GM12872 (cell line): ENCODE data around the gene DOC2A.

Experiments
- CTCF ChIP-seq: IDR thresholded peaks from 3 replicates; pipeline ENCODE4 v1.5.1; 2011; ENCODE audit warnings: low read depth, mild to moderate bottlenecking, low read length, moderate library complexity; ENCODE audit not compliant: insufficient read depth

The DOC2A gene

DNA sequence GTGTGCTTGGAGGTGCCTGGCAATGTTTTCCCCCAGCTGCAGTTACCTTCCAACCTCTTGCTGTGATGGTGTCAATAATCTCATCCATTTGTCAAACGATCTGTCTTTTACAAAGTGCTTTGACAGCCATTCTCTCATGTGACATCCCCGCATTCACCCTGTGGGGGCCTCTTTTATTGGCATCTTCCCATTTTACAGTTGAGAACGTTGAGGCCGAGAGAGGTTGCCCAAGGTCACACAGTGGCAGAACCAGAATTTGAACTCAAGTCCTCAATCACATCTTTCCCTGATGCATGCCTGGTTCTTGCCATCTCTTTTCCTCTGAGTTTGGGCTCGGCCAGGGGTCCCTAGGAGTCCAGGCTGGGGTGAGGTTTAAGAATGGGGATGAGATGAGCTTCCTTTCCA lies 35.7 kb downstream of the DOC2A start:
- no peak for TF ChIP-seq CTCF

DNA sequence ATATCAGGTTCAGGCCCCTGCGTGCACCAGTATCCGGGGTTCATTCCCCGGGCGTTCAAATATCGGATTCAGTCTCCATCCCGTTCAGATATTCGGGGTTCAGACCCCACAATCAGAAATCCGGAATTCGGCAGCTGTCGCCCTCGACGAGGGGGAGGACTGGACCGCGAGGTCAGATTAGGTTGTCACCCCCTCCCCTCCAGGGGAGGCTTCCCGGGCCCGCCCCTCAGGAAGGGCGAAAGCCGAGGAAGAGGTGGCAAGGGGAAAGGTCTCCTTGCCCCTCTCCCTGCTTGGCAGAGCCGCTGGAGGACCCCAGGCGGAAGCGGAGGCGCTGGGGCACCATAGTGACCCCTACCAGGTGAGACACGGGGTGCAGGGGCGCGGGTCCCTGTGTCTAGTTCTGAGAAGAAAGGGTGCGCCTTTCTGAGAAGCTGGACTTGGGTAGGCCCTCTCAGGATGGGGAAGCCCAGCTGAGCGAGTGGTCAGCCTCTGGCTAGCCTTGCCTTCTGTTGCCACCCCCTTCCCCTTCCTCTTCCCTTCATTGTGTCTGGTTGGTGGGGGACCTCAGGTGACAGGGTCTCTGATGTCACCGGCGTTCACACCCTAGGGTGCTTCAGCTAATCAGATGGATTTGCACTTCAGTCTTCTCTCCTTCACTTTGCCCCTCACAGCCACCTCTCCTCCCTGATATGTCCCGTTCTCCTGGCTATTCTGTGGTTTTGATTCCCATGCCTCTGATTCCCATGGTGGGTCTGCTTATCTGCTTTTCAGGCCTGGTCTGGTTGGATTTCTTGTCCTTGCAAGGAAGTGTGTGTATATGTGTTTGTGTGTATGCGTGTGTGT lies 36.3 kb downstream of the DOC2A start:
- no peak for TF ChIP-seq CTCF

GRCh38 chr16:29973384-29974246 lies 37.2 kb downstream of the DOC2A start, which contains the start of gene TAOK2:
TAOK2 (plus strand) TSS chr16:29973868; CDS start chr16:29977773, 3,905 bp downstream.
- TF ChIP-seq CTCF = no peak

DNA sequence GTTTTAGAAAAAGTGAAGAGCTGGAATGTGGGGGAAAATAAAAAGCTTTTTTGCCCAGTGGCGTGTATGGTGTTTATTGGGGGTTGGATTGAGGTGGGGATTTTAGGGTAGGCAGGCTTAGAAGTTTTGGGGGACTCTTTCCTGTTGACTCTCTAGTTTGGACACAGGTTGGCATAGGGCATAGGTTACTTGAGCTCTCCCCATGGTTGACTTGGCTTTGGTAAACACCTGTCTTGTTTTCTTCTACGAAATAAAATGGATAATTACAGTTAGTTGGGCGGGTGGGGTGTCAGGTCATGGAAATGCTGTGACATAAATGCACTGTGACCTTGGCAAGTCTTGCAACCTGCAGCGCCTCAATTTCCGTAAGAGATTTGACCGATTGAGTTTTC lies 37.8 kb downstream of the DOC2A start:
- TF ChIP-seq CTCF = no peak

DNA sequence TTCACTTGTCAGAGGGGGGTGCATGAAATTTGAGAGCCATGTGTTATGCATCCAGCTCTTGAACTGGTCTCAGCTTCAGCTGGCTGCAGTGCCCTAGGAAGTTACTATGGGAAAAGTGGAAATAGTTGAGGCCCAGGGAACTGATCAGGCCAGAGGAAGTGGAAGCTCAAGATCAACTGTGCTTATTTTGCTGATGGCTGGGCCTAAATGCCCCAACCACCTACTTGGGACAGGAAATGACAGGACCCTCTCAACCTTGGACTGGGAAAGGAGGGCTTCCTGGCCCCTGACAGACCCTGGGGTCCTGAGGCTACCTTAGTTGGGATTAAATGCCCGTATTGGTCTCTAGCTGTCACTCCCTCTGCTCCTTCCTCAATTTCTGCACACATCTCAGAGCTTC lies 38.3 kb downstream of the DOC2A start:
- TF ChIP-seq CTCF = no peak

- no peak for TF ChIP-seq CTCF
These were observed 39.5 kb downstream of the DOC2A start for GRCh38 chr16:29971304-29971703.

DNA sequence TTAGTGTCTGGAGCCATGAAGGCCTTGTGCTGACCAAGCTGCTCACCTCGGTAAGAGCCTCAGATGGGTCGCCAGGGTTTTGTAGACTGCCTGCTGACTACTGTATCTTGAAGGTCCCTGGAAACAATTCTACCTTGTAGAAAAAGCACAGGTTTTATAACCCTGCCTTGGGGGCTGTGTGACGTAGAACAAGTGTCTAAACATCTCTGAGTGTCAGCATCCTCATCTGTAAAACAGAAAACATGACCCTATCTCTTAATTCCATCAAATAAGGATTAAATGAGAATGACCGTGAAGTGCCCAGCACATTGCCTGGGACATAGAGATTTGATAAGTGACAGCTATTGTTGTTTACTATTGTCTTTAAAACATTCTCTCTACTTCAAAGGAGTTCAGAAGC lies 42.6 kb downstream of the DOC2A start:
- no peak for TF ChIP-seq CTCF
